ENCODE data around the gene P3H4.

The P3H4 gene

DNA sequence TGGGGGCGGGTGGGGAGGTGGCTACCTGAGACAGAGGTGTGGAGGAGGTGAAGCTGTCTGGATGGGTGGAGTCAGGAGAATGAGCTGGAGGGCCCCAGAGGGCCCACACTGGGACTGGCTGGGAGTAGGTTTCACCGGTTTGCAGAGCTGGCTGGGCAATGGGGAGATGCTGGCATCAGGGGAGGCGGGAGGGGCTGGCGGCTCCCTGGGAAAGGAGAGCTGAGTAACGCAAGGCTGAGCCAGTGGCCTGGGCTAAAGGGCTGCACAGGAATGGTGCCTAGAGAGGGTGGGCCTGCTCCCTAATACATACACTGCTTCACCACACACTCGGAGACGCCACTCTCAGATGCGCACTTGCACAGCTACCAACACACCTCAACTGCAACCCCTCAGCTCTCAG, 12.4 kb downstream of the P3H4 start:
- Histone ChIP-seq H3K27ac (replicated peaks) (no peak overlapping the region), H3K4me3 (replicated peaks; ENCODE audit: insufficient read depth, low read length) (no peak overlapping the region), H3K27me3 (ENCODE audit: insufficient read depth, poor library complexity, severe bottlenecking) (no peaks in the 10 kb centered on the region)
- TF ChIP-seq, protein P1, sequence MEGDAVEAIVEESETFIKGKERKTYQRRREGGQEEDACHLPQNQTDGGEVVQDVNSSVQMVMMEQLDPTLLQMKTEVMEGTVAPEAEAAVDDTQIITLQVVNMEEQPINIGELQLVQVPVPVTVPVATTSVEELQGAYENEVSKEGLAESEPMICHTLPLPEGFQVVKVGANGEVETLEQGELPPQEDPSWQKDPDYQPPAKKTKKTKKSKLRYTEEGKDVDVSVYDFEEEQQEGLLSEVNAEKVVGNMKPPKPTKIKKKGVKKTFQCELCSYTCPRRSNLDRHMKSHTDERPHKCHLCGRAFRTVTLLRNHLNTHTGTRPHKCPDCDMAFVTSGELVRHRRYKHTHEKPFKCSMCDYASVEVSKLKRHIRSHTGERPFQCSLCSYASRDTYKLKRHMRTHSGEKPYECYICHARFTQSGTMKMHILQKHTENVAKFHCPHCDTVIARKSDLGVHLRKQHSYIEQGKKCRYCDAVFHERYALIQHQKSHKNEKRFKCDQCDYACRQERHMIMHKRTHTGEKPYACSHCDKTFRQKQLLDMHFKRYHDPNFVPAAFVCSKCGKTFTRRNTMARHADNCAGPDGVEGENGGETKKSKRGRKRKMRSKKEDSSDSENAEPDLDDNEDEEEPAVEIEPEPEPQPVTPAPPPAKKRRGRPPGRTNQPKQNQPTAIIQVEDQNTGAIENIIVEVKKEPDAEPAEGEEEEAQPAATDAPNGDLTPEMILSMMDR (IDR thresholded peaks at IDR 0.05; ENCODE audit: insufficient read depth, low read length): no peak
- TF ChIP-seq, protein P2, sequence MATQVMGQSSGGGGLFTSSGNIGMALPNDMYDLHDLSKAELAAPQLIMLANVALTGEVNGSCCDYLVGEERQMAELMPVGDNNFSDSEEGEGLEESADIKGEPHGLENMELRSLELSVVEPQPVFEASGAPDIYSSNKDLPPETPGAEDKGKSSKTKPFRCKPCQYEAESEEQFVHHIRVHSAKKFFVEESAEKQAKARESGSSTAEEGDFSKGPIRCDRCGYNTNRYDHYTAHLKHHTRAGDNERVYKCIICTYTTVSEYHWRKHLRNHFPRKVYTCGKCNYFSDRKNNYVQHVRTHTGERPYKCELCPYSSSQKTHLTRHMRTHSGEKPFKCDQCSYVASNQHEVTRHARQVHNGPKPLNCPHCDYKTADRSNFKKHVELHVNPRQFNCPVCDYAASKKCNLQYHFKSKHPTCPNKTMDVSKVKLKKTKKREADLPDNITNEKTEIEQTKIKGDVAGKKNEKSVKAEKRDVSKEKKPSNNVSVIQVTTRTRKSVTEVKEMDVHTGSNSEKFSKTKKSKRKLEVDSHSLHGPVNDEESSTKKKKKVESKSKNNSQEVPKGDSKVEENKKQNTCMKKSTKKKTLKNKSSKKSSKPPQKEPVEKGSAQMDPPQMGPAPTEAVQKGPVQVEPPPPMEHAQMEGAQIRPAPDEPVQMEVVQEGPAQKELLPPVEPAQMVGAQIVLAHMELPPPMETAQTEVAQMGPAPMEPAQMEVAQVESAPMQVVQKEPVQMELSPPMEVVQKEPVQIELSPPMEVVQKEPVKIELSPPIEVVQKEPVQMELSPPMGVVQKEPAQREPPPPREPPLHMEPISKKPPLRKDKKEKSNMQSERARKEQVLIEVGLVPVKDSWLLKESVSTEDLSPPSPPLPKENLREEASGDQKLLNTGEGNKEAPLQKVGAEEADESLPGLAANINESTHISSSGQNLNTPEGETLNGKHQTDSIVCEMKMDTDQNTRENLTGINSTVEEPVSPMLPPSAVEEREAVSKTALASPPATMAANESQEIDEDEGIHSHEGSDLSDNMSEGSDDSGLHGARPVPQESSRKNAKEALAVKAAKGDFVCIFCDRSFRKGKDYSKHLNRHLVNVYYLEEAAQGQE (IDR thresholded peaks at IDR 0.05; ENCODE audit: insufficient replicate concordance, low read depth): no peak
- TF ChIP-seq GABPA (IDR thresholded peaks at IDR 0.05; ENCODE audit: low read depth) (no peak), POLR2AphosphoS5 (IDR thresholded peaks at IDR 0.05; ENCODE audit: low read depth) (no peak), SPI1 (IDR thresholded peaks at IDR 0.05; ENCODE audit: borderline replicate concordance, low read depth) (no peak)
- DNase-seq (ENCODE audit: low read depth in 1 of 2, low spot score in 1 of 2): no peak

DNA sequence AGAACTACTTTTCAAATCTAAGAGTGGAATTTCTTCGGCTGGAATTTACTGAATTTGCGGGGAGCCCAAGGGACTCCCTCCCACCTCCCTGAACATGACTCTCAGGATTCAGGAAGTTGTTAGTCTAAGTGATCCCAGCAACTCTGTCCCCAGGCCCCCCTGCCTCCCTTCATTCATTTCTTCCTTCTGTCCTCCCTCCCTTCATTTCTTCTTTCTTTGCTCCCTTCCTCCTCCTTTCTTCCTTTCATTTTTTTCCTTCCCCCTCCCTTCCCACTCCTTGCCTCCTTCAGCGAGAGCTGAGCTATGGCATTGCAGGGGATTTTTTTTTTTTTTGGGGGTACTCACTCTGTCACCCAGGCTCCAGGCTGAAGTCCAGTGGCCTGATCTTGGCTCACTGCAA, 14.4 kb downstream of the P3H4 start:
- no peak overlapping the region for H3K4me3 ChIP-seq (replicated peaks; ENCODE audit: insufficient read depth, low read length)
- TF ChIP-seq GABPA (IDR thresholded peaks at IDR 0.05; ENCODE audit: low read depth) (no peak), POLR2AphosphoS5 (IDR thresholded peaks at IDR 0.05; ENCODE audit: low read depth) (no peak), SPI1 (IDR thresholded peaks at IDR 0.05; ENCODE audit: borderline replicate concordance, low read depth) (no peak)
- TF ChIP-seq, protein P1 (IDR thresholded peaks at IDR 0.05; ENCODE audit: insufficient read depth, low read length): no peak
- TF ChIP-seq, protein P2 (IDR thresholded peaks at IDR 0.05; ENCODE audit: insufficient replicate concordance, low read depth): no peak
- no peak overlapping the region for H3K27ac ChIP-seq (replicated peaks)
- DNase-seq (ENCODE audit: low read depth in 1 of 2, low spot score in 1 of 2): no peak
- no peaks in the 10 kb centered on the region for H3K27me3 ChIP-seq (ENCODE audit: insufficient read depth, poor library complexity, severe bottlenecking)

DNA sequence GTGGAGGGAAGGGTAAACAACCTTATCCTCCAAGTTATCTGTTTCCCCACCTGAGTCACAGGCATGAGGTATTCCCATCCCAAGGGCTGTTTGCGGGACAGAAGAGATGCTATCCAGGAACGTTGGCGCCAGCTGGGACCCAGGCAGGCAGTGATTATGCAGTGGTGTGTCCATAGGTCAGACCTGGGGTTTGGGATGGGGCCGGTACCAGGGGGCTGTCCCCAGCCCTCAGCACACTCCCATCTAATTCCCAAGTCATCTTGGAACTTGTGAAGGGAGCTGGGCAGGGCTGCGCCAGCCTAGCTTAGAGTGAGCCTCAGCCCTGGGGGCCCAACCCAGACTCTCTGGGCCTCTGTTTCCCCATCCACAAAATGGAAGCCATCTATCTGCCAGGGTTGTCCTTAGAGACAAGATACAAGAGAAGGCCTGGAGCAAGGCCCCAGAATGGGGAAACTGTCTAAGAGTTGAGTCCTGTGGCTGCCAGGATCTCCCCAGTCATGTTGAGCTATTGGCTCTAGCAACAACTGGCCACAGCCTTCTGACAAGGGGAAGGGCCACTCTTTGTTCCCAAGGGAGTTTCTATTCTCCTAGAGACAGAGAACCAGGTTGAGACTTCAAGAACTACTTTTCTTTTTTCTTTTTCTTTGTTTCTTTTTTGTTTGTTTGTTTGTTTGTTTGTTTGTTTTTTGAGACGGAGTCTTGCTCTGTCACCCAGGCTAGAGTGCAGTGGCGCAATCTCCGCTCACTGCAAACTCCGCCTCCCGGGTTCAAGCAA, 15.4 kb downstream of the P3H4 start:
- peak in 1 of 2 experiments; percentile 16 for DNase-seq (ENCODE audit: low read depth in 1 of 2, low spot score in 1 of 2)
- TF ChIP-seq, protein P1 (IDR thresholded peaks at IDR 0.05; ENCODE audit: insufficient read depth, low read length): no peak
- no peak for TF ChIP-seq POLR2AphosphoS5 (IDR thresholded peaks at IDR 0.05; ENCODE audit: low read depth)
- TF ChIP-seq, protein P2 (IDR thresholded peaks at IDR 0.05; ENCODE audit: insufficient replicate concordance, low read depth): no peak
- no peak for TF ChIP-seq SPI1 (IDR thresholded peaks at IDR 0.05; ENCODE audit: borderline replicate concordance, low read depth)
- TF ChIP-seq GABPA (IDR thresholded peaks at IDR 0.05; ENCODE audit: low read depth): no peak
- Histone ChIP-seq H3K27me3 (ENCODE audit: insufficient read depth, poor library complexity, severe bottlenecking) (no peaks in the 10 kb centered on the region), H3K4me3 (replicated peaks; ENCODE audit: insufficient read depth, low read length) (no peak overlapping the region), H3K27ac (replicated peaks) (no peak overlapping the region)

All from HL-60 (cell line).